ENCODE data around the gene COLGALT1. TPM values are rescaled to one million over a fixed set of nuclear protein-coding genes. Genes with fewer than 3 reads are reported as not detected.

COLGALT1 gene
- total and polyA plus RNA-seq, 2 of the 8 experiments (the other 6 are each of a cell fraction or from before 2014, with no cell fraction given): 44.7 to 58.1 TPM

DNA sequence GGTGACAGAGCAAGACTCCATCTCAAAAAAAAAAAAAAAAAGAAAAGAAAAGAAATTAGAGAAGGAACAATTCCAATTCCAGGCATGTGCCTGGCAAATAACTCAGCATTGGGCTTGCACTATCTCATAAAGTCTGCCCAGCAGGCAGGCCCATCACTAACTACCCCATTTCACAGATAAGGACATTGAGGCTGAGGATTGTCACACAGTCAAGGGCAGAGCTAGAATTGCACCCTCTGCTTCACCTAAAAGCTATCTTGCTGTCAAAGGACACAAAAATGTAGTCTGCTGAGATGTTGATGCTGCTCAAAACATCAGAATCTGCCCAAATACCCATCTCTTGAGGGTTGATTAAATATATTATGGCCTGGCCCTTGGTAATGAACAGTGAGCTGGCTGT, 20.7 kb upstream of the COLGALT1 start:
- no peak overlapping the region for H2AFZ ChIP-seq (ENCODE audit: low read length)
- DNase-seq (ENCODE audit: low read depth in 1 of 2, low spot score in 2 of 2): no peak
- no peak overlapping the region for H3K4me3 ChIP-seq (ENCODE audit: extremely low read depth in 1 of 4, insufficient read depth in 2 of 4, low read depth in 3 of 4, low read length in 4 of 4)
- POLR2A ChIA-PET (ENCODE audit: partially characterized antibody): interaction anchor here (1.0 to 1.2 kb wide), 2 partner anchors 18 to 22 kb away, joined by 3 to 4 read pairs; no protein-coding TSS in a partner anchor
- no peak overlapping the region for H2BK5ac ChIP-seq (ENCODE audit: low read depth, low read length)
- no peak overlapping the region for H3K4ac ChIP-seq (replicated peaks; ENCODE audit: insufficient read length, low read depth, low read length)
- H3K79me1 ChIP-seq (ENCODE audit: low read depth, low read length): no peaks in the 10 kb centered on the region
- no peak overlapping the region for H2AK5ac ChIP-seq (ENCODE audit: low read depth, low read length)
- no peaks in the 10 kb centered on the region for H3K9me3 ChIP-seq (ENCODE audit: insufficient read depth in 2 of 2, low read depth in 1 of 2, low read length in 1 of 2)
- CTCF ChIA-PET (ENCODE audit: partially characterized antibody): interaction anchor here (0.8 kb wide), 1 partner anchor 12 kb away, joined by 3 read pairs; no protein-coding TSS in a partner anchor
- no peak overlapping the region for H4K5ac ChIP-seq (ENCODE audit: insufficient read length, low read depth, low read length)
- H2BK15ac ChIP-seq (ENCODE audit: low read length): no peak overlapping the region
- H3K23me2 ChIP-seq (ENCODE audit: low read depth, low read length): peaks cover 7% of the 10 kb centered on the region; the same call in 1 of the 2 replicates
- H3K23ac ChIP-seq (ENCODE audit: insufficient read length): no peak overlapping the region
- no peak overlapping the region for H2BK120ac ChIP-seq (replicated peaks; ENCODE audit: low read depth, low read length)
- H3K27me3 ChIP-seq (replicated peaks in 1 of 4; ENCODE audit: control insufficient read depth in 3 of 4, extremely low read depth in 1 of 4, insufficient read depth in 3 of 4, low read length in 3 of 4): peaks cover 0 to 6% (median 3%) of the 10 kb centered on the region in 4 experiments; a peak in 3 of 7 replicates
- H4K20me1 ChIP-seq (replicated peaks in 1 of 2; ENCODE audit: control insufficient read depth in 1 of 2, insufficient read depth in 2 of 2, low read length in 2 of 2): peaks cover 0 to 2% of the 10 kb centered on the region in 2 experiments
- no peaks in the 10 kb centered on the region for H3K36me3 ChIP-seq (ENCODE audit: control insufficient read depth in 2 of 4, insufficient read depth in 4 of 4, low read length in 3 of 4)
- H3K56ac ChIP-seq (replicated peaks; ENCODE audit: insufficient read length, low read depth, low read length): no peak overlapping the region
- H3K9ac ChIP-seq (replicated peaks in 1 of 4; ENCODE audit: extremely low read depth in 1 of 4, low read depth in 3 of 4, low read length in 3 of 4): no peak overlapping the region
- H3K18ac ChIP-seq (ENCODE audit: extremely low read depth, low read length): no peak overlapping the region
- H3K4me1 ChIP-seq (replicated peaks in 1 of 4; ENCODE audit: control insufficient read depth in 3 of 4, insufficient read depth in 4 of 4, low read length in 3 of 4): peaks cover 0 to 5% (median 2%) of the 10 kb centered on the region in 4 experiments; a peak in 4 of 7 replicates
- H3K4me2 ChIP-seq (ENCODE audit: insufficient read depth in 1 of 2, low read depth in 2 of 2, low read length in 2 of 2): no peak overlapping the region
- no peak overlapping the region for H3K14ac ChIP-seq (ENCODE audit: insufficient read length)
- H4K8ac ChIP-seq (ENCODE audit: extremely low read depth, insufficient read depth, low read length): no peak overlapping the region
- no peak overlapping the region for H4K91ac ChIP-seq (replicated peaks; ENCODE audit: insufficient read length, low read length)
- no peaks in the 10 kb centered on the region for H3K79me2 ChIP-seq (ENCODE audit: control insufficient read depth in 1 of 2, insufficient read depth in 2 of 2, low read length in 2 of 2)
- FAIRE-seq: no peak
- H3K27ac ChIP-seq (ENCODE audit: low read depth, low read length): no peak overlapping the region
- no peak overlapping the region for H2BK12ac ChIP-seq (ENCODE audit: low read depth, low read length)
- H2BK20ac ChIP-seq (ENCODE audit: low read length): no peak overlapping the region
- TF ChIP-seq RXRA (IDR thresholded peaks at IDR 0.05; ENCODE audit: insufficient read depth, low read depth, low read length) (no peak), SIN3A (conservative IDR thresholded peaks at IDR 0.05 in 1 of 2, IDR thresholded peaks at IDR 0.05 in 1 of 2; ENCODE audit: low read depth in 1 of 2, low read length in 2 of 2) (no peak), TAF1 (IDR thresholded peaks at IDR 0.05; ENCODE audit: low read depth, low read length) (no peak), TBP (IDR thresholded peaks at IDR 0.05; ENCODE audit: low read depth, low read length) (no peak), JUND (IDR thresholded peaks at IDR 0.05; ENCODE audit: low read length) (no peak), SP2 (IDR thresholded peaks at IDR 0.05; ENCODE audit: low read length) (no peak), JUN (IDR thresholded peaks at IDR 0.05; ENCODE audit: low read depth, low read length) (no peak), ZNF274 (IDR thresholded peaks at IDR 0.05; ENCODE audit: borderline replicate concordance, extremely low read depth, low read length) (no peak), CEBPB (IDR thresholded peaks at IDR 0.05; ENCODE audit: low read depth, low read length) (no peak), BRCA1 (IDR thresholded peaks at IDR 0.05; ENCODE audit: low read depth, low read length) (no peak), CHD1 (IDR thresholded peaks at IDR 0.05; ENCODE audit: low read depth, low read length) (no peak), SRF (IDR thresholded peaks at IDR 0.05; ENCODE audit: low read depth, low read length) (no peak), RFX5 (IDR thresholded peaks at IDR 0.05; ENCODE audit: borderline replicate concordance, low read depth, low read length) (no peak)
- TF ChIP-seq, protein P1, sequence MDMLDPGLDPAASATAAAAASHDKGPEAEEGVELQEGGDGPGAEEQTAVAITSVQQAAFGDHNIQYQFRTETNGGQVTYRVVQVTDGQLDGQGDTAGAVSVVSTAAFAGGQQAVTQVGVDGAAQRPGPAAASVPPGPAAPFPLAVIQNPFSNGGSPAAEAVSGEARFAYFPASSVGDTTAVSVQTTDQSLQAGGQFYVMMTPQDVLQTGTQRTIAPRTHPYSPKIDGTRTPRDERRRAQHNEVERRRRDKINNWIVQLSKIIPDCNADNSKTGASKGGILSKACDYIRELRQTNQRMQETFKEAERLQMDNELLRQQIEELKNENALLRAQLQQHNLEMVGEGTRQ (IDR thresholded peaks at IDR 0.05; ENCODE audit: low read length): no peak
